Heart right ventricle (tissue), 16 donors: Measurements from ENCODE around the gene RALGAPA2. TPM values are rescaled to one million over a fixed set of nuclear protein-coding genes. Genes with fewer than 3 reads are reported as not detected.
A peak's percentile ranks its signal among the peaks of the same experiment; 100 is the strongest.

Source experiments
- ATAC-seq, 8 donors: fragments of 200-7000 bp; cut with Tn5 transposase; one replicate each; pipeline ENCODE4 v1.9.1; 2020; ENCODE audit warnings: mild to moderate bottlenecking in 8 of 8, moderate library complexity in 8 of 8, moderate number of reproducible peaks in 1 of 8
- DNase-seq, 2 donors: peaks; one replicate each; pipeline ENCODE4 v3.0.0-alpha.2; 2020
- H3K27ac ChIP-seq, 10 donors: fragments of 200-600 bp; sonication (generic) in 2 of 10; one replicate each; pipeline versions ENCODE4 v1.5.0 to v1.8.0; 2020 to 2022; ENCODE audit warnings: mild to moderate bottlenecking in 3 of 10
- H3K27me3 ChIP-seq, 7 donors: fragments of 200-600 bp; one replicate each; pipeline ENCODE4 v1.8.0; 2021 to 2022; ENCODE audit warnings: mild to moderate bottlenecking in 2 of 7
- H3K36me3 ChIP-seq, 9 donors: fragments of 200-600 bp; sonication (generic) in 1 of 9; one replicate each; pipeline versions ENCODE4 v1.5.0 to v1.8.0; 2020 to 2022; ENCODE audit warnings: mild to moderate bottlenecking in 2 of 9
- H3K4me1 ChIP-seq, 9 donors: fragments of 200-600 bp; sonication (generic) in 1 of 9; one replicate each; pipeline versions ENCODE4 v1.5.0 to v1.8.0; 2020 to 2022; ENCODE audit warnings: mild to moderate bottlenecking in 4 of 9
- H3K4me3 ChIP-seq, 10 donors: fragments of 200-600 bp; sonication (generic) in 2 of 10; one replicate each; pipeline versions ENCODE4 v1.5.0 to v1.8.0; 2020 to 2022; ENCODE audit warnings: mild to moderate bottlenecking in 7 of 10, moderate library complexity in 2 of 10
- H3K9me3 ChIP-seq, 11 donors: fragments of 200-600 bp in 10 of 11; sonication (generic) in 2 of 11; one replicate each; pipeline versions ENCODE4 v1.5.0 to v1.8.0; 2013 to 2022; ENCODE audit warnings: mild to moderate bottlenecking in 2 of 11, control low read depth in 1 of 11, moderate library complexity in 1 of 11
- WGBS, 2 donors: extraction: QIAGEN DNeasy Blood & Tissue Kit; methylation state at CpG; one replicate each; pipeline ENCODE4 v1.1.7; 2013; ENCODE audit warnings: inconsistent platforms in 1 of 2; 5-methylcytosine and 5-hydroxymethylcytosine counted together
- intact Hi-C, 10 donors: fragments of 100-400 bp; cut with DNase I; formaldehyde crosslinking; loops; one replicate each; pipeline versions ENCODE4 v1.11.1 to v1.14.2; 2022
- polyA plus RNA-seq, 2 donors: library from polyadenylated mRNA; stranded (reverse); fragments of 200-250 nt; gene quantifications; one replicate each; pipeline ENCODE4 v1.2.3, GENCODE V29; 2013
- total RNA-seq, 10 donors: library from RNA; stranded (reverse); fragmentation: NEBNext Ultra II Directional in 3 of 10; extraction: Animal tissue kit (Norgen Biotek cat#: 25700) in 3 of 10; gene quantifications; one replicate each; pipeline versions ENCODE4 v1.2.1 to v1.2.4, GENCODE V29; 2021 to 2023
- TF ChIP-seq, protein P1 (sequence below), 9 donors: fragments of 200-600 bp; sonication (generic) in 2 of 9; IDR thresholded peaks; one replicate each; pipeline versions ENCODE4 v1.5.0 to v1.8.0; 2021 to 2022; ENCODE audit warnings: antibody characterized with exemption in 9 of 9, mild to moderate bottlenecking in 5 of 9, moderate library complexity in 1 of 9
- donor health status: Arrhythmogenic right ventricular cardiomyopathy.
- donor health status: ischemic (EF 13 %, LVEDD 7.1; RV severe dilation, severe dysfunction).
- donor health status: healthy with polysubstance abuse.
- donor health status: DM: no; HTN: yes; CAD: no.
- donor health status: DM: no; HTN: no; CAD: no.
- donor health status: ischemic (EF 25% LVEDD 6.9; RV normal size, moderate dysfunction).
- donor health status: ischemic (EF 25% LVEDD 5.7; RV mildly dilated, moderate dysfunction).
- donor health status: healthy.
- donor health status: DM: yes; HTN: yes; CAD: no.
- donor health status: Ischemic cardiomyopathy.
- donor health status: ischemic (EF 35%, LVEDD 5.7; RV mildly dilated, moderate dysfunction).
- donor health status: nonischemic (EF 11% LVEDD 7.7; RV severe dilation, severe dysfunction).
- donor health status: DM: yes; HTN: yes; CAD: no.
- donor health status: PGD.
- donor health status: ischemic (EF 29% LVEDD 5.4; RV normal size, mild dysfunction).
- donor health status: nonischemic (EF 23%, LVEDD 6.1; RV moderate dilation, normal function).

Gene RALGAPA2
- total and polyA plus RNA-seq, 12 donors: 4.1 to 26.8 (median 18.2) TPM

DNA sequence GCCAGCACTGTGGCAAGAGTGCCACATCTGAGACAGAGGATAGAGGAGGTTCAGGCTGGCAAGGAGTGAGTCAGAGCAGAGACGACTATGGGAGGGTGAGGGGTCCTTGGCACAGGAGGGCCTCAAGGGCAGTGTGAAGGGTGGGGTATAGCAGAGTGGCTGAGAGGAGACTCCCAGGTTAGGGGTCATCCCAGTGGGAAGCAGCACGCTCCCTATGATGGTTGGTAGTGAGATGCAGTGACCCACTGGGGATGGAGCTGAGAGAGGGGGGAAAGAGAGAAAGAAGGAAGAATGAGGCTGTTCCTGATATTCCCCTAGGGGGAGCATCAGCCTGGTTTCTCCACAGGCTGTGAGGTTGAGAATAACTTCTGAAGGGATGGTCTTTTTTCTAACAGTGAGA, 247.2 kb downstream of the RALGAPA2 start:
- 90 to 92% methylated on average over 2 of the region's 2 CpGs for WGBS, 2 donors
- intact Hi-C loops: loop anchor here in 1 of 10 donors (5.0 kb wide), 1 partner anchor 53 kb away; no protein-coding TSS in a partner anchor
- Histone ChIP-seq H3K4me1 (peaks cover 0 to 9% (median 0%) of the 10 kb centered on the region in 9 donors), H3K4me3 (no peak overlapping the region), H3K36me3 (peaks cover 0 to 25% (median 0%) of the 10 kb centered on the region in 9 donors), H3K9me3 (no peaks in the 10 kb centered on the region), H3K27me3 (no peaks in the 10 kb centered on the region), H3K27ac (no peak overlapping the region)
- TF ChIP-seq, protein P1, sequence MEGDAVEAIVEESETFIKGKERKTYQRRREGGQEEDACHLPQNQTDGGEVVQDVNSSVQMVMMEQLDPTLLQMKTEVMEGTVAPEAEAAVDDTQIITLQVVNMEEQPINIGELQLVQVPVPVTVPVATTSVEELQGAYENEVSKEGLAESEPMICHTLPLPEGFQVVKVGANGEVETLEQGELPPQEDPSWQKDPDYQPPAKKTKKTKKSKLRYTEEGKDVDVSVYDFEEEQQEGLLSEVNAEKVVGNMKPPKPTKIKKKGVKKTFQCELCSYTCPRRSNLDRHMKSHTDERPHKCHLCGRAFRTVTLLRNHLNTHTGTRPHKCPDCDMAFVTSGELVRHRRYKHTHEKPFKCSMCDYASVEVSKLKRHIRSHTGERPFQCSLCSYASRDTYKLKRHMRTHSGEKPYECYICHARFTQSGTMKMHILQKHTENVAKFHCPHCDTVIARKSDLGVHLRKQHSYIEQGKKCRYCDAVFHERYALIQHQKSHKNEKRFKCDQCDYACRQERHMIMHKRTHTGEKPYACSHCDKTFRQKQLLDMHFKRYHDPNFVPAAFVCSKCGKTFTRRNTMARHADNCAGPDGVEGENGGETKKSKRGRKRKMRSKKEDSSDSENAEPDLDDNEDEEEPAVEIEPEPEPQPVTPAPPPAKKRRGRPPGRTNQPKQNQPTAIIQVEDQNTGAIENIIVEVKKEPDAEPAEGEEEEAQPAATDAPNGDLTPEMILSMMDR (IDR thresholded peaks at IDR 0.05): peak in 1 of 9 donors; percentile 12
- ATAC-seq (peak in 1 of 8 donors; percentile 50), DNase-seq (no peak)

GRCh38 chr20:20463933-20464374, 248.5 kb downstream of the RALGAPA2 start:
- WGBS, 2 donors: 64 to 66% methylated on average over 9 of the region's 9 CpGs
- peak in 1 of 8 donors; percentile 61 for ATAC-seq
- Histone ChIP-seq H3K36me3 (peaks cover 0 to 30% (median 0%) of the 10 kb centered on the region in 9 donors), H3K4me1 (peaks cover 0 to 9% (median 0%) of the 10 kb centered on the region in 9 donors), H3K27ac (no peak overlapping the region), H3K27me3 (no peaks in the 10 kb centered on the region), H3K4me3 (no peak overlapping the region), H3K9me3 (no peaks in the 10 kb centered on the region)
- TF ChIP-seq, protein P1 (IDR thresholded peaks at IDR 0.05): no peak
- intact Hi-C loops: no loop called here
- DNase-seq: no peak

DNA sequence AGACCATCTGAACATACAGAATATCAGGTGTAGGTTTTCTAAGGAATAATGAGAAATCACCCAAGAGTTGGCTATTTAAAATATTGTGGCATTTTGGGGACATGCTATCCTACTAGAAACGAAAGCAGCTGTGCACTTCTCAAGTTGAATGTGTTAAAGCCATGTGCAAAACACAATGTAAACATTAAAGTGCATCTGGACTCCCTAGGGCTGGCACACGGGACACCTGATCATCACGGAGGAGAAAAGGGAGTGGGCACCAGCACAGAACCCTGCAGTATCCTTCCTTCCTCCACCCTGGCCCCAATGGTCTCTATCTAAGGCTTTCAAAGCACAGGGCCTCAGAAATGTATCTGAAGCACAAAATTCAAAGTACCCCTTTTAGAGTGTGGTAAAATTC, 250.3 kb downstream of the RALGAPA2 start:
- WGBS, 2 donors: 92 to 93% methylated on average over 3 of the region's 3 CpGs
- peaks cover 0 to 9% (median 0%) of the 10 kb centered on the region in 9 donors for H3K4me1 ChIP-seq
- DNase-seq (no peak), ATAC-seq (no peak)
- no peaks in the 10 kb centered on the region for H3K9me3 ChIP-seq
- TF ChIP-seq, protein P1 (IDR thresholded peaks at IDR 0.05): no peak
- H3K4me3 ChIP-seq: no peak overlapping the region
- peaks cover 0 to 33% (median 4%) of the 10 kb centered on the region in 9 donors for H3K36me3 ChIP-seq
- no peak overlapping the region for H3K27ac ChIP-seq
- intact Hi-C loops: no loop called here
- H3K27me3 ChIP-seq: no peaks in the 10 kb centered on the region

DNA sequence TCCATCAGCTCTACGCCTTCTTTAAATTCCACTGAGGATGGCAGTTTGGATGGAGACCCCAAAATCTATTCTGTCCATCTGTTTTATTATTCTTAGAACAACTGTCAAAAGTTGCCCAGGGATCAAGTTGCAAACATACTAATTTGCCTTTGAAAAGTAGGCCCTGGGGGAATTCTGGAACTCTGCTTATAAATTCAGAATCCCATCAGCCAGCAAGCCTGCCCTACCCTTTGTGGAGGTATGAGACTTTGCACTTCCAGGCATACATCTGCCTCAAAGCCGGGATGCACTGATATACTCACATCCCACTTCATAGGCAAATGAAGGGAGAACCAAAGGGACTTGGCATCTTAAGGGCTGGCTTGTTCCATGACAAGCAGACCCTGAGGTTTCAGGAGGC, 250.9 kb downstream of the RALGAPA2 start:
- Histone ChIP-seq H3K27ac (no peak overlapping the region), H3K27me3 (no peaks in the 10 kb centered on the region), H3K4me3 (no peak overlapping the region), H3K4me1 (peaks cover 0 to 6% (median 1%) of the 10 kb centered on the region in 9 donors), H3K36me3 (peaks cover 0 to 35% (median 4%) of the 10 kb centered on the region in 9 donors), H3K9me3 (no peaks in the 10 kb centered on the region)
- ATAC-seq (no peak), DNase-seq (no peak)
- TF ChIP-seq, protein P1 (IDR thresholded peaks at IDR 0.05): no peak
- 92 to 95% methylated on average over 2 of the region's 2 CpGs for WGBS, 2 donors
- intact Hi-C loops: no loop called here
